A549 (cell line): ENCODE measurements around the gene GNPAT. TPM values are rescaled to one million over a fixed set of nuclear protein-coding genes. Genes with fewer than 3 reads are reported as not detected.

Experiments
- ATAC-seq, 2 experiments: fragments of 200-7000 bp in 1 of 2; fragments of >200 bp in 1 of 2; cut with Nextera tagmentation in 1 of 2; cut with Tn5 transposase in 1 of 2; 3 replicates each; pipeline versions ENCODE4 v1.8.0 to v1.9.1; 2018 to 2020; ENCODE audit warnings: mild to moderate bottlenecking in 1 of 2, moderate library complexity in 1 of 2
- CTCF ChIA-PET: fragments of 300-600 bp; sonication (Branson Sonifier 250); formaldehyde crosslinking; extraction: SDS; loops from one replicate; lab custom pipeline; 2021; ENCODE audit warnings: antibody characterized with exemption, inconsistent platforms; lab: Yijun Ruan, JAX
- POLR2A ChIA-PET: fragments of 350-600 bp; formaldehyde crosslinking; extraction: SDS; loops from one replicate; lab custom pipeline; 2021; ENCODE audit warnings: antibody characterized with exemption, inconsistent platforms; lab: Yijun Ruan, JAX
- DNase-seq, 2 experiments: peaks; one replicate each; pipeline versions ENCODE4 v3.0.0 to v3.0.0-alpha.2; 2011 to 2016; ENCODE audit warnings: low read depth in 1 of 2, low spot score in 1 of 2
- FAIRE-seq: peaks from 2 replicates; lab custom pipeline; 2011; peaks lifted over from hg19 to GRCh38; lab: Jason Lieb, UNC
- H3K27ac ChIP-seq, 2 experiments: fragments of >200 bp; sonication (Bioruptor Twin); formaldehyde crosslinking; 3 replicates each; pipeline ENCODE4 v1.5.1; 2016 to 2017
- H3K4me1 ChIP-seq: fragments of >200 bp; sonication (Bioruptor Twin); formaldehyde crosslinking; 3 replicates; pipeline ENCODE4 v1.6.1; 2016
- H3K4me2 ChIP-seq: fragments of >200 bp; sonication (Bioruptor Twin); formaldehyde crosslinking; 3 replicates; pipeline ENCODE4 v1.6.1; 2016
- H3K4me3 ChIP-seq: fragments of >200 bp; sonication (Bioruptor Twin); formaldehyde crosslinking; 3 replicates; pipeline ENCODE4 v1.5.1; 2016
- H3K9me3 ChIP-seq: fragments of >200 bp; sonication (Bioruptor Twin); formaldehyde crosslinking; 3 replicates; pipeline ENCODE4 v1.6.1; 2016
- ATOH8 ChIP-seq: fragments of 250-450 bp; sonication (Bioruptor Pico); IDR thresholded peaks from 2 replicates; pipeline ENCODE4 v1.5.0; 2020; ENCODE audit warnings: low read depth, mild to moderate bottlenecking, moderate library complexity
- BHLHE40 ChIP-seq: IDR thresholded peaks from 2 replicates; pipeline ENCODE4 v1.6.1; 2012; ENCODE audit warnings: low read depth, low read length, inconsistent platforms
- CBX2 ChIP-seq: fragments of 200-600 bp; sonication (generic); IDR thresholded peaks from 2 replicates; pipeline ENCODE4 v1.6.1; 2016; ENCODE audit warnings: low read depth, mild to moderate bottlenecking, borderline replicate concordance
- EHF ChIP-seq: fragments of 250-450 bp; sonication (Bioruptor Pico); IDR thresholded peaks from 2 replicates; pipeline ENCODE4 v1.5.0; 2020; ENCODE audit warnings: mild to moderate bottlenecking
- EHMT2 ChIP-seq: fragments of 200-600 bp; sonication (generic); IDR thresholded peaks from 2 replicates; pipeline ENCODE4 v1.6.1; 2016; ENCODE audit warnings: antibody characterized with exemption, low read depth, mild to moderate bottlenecking, moderate library complexity
- FOSL2 ChIP-seq, 2 experiments: fragments of 450-650 bp in 1 of 2; fragments of >200 bp in 1 of 2; sonication (Bioruptor Twin) in 1 of 2; formaldehyde crosslinking; IDR thresholded peaks; 2 replicates each; pipeline versions ENCODE4 v1.5.0 to v1.6.1; 2016 to 2020; ENCODE audit warnings: mild to moderate bottlenecking in 1 of 2, moderate library complexity in 1 of 2
- GATA3 ChIP-seq: IDR thresholded peaks from 2 replicates; pipeline ENCODE4 v1.6.1; 2012; ENCODE audit warnings: borderline replicate concordance
- HDAC2 ChIP-seq: fragments of 200-600 bp; sonication (generic); IDR thresholded peaks from 2 replicates; pipeline ENCODE4 v1.6.1; 2016
- HEYL ChIP-seq: fragments of 250-450 bp; sonication (Bioruptor Pico); IDR thresholded peaks from 2 replicates; pipeline ENCODE4 v1.8.0; 2021; ENCODE audit warnings: mild to moderate bottlenecking, moderate library complexity
- HMGXB4 ChIP-seq: fragments of 250-450 bp; sonication (Bioruptor Pico); IDR thresholded peaks from 2 replicates; pipeline ENCODE4 v1.5.0; 2021; ENCODE audit warnings: mild to moderate bottlenecking, moderate library complexity, borderline replicate concordance
- JUN ChIP-seq, 2 experiments: fragments of >200 bp; sonication (Bioruptor Twin); formaldehyde crosslinking; IDR thresholded peaks; 2 replicates in 1 of 2; 3 replicates in 1 of 2; pipeline ENCODE4 v1.6.1; 2016 to 2017
- KDM1A ChIP-seq: fragments of 200-600 bp; sonication (generic); IDR thresholded peaks from 2 replicates; pipeline ENCODE4 v1.6.1; 2016; ENCODE audit warnings: low read depth, mild to moderate bottlenecking
- MYC ChIP-seq: IDR thresholded peaks from 2 replicates; pipeline ENCODE4 v1.6.1; 2012; ENCODE audit warnings: mild to moderate bottlenecking, inconsistent platforms, low read length, improper control_type of control experiment, borderline replicate concordance
- PHF8 ChIP-seq: fragments of 200-600 bp; sonication (generic); IDR thresholded peaks from 2 replicates; pipeline ENCODE4 v1.6.1; 2016; ENCODE audit warnings: low read depth, mild to moderate bottlenecking, antibody characterized with exemption, moderate library complexity, borderline replicate concordance
- RAD21 ChIP-seq, 2 experiments: fragments of >200 bp in 1 of 2; sonication (Bioruptor Twin) in 1 of 2; formaldehyde crosslinking in 1 of 2; IDR thresholded peaks in 1 of 2; conservative IDR thresholded peaks in 1 of 2; 2 replicates in 1 of 2; 3 replicates in 1 of 2; pipeline ENCODE4 v1.6.1; 2012 to 2018; ENCODE audit warnings: inconsistent platforms in 1 of 2
- RFX5 ChIP-seq: fragments of 450-650 bp; IDR thresholded peaks from 2 replicates; pipeline ENCODE4 v1.7.1; 2014; ENCODE audit warnings: antibody characterized with exemption, mild to moderate bottlenecking, moderate library complexity
- RNF2 ChIP-seq: fragments of 200-600 bp; sonication (generic); IDR thresholded peaks from 2 replicates; pipeline ENCODE4 v1.6.1; 2016; ENCODE audit warnings: low read depth, mild to moderate bottlenecking, antibody characterized with exemption, moderate library complexity, borderline replicate concordance
- TFCP2L1 ChIP-seq: fragments of 250-450 bp; sonication (Bioruptor Pico); IDR thresholded peaks from 2 replicates; pipeline ENCODE4 v1.5.0; 2021; ENCODE audit warnings: mild to moderate bottlenecking
- ZFP36 ChIP-seq: fragments of 450-650 bp; IDR thresholded peaks from 2 replicates; pipeline ENCODE4 v1.6.1; 2014; ENCODE audit warnings: borderline replicate concordance; ENCODE audit not compliant: partially characterized antibody
- ZNF302 ChIP-seq: fragments of 250-450 bp; sonication (Bioruptor Pico); IDR thresholded peaks from 2 replicates; pipeline ENCODE4 v1.9.0; 2021; ENCODE audit warnings: inconsistent platforms, mild to moderate bottlenecking, moderate library complexity
- WGBS: methylation state at CpG from one replicate; pipeline ENCODE4 v1.1.6; 2017; ENCODE audit errors: missing lambda C conversion rate; 5-methylcytosine and 5-hydroxymethylcytosine counted together
- polyA plus RNA-seq, 4 experiments: library from polyadenylated mRNA; depleted of rRNA in 3 of 4; stranded (reverse); fragments of >200 nt; fragmentation: RNase III in 1 of 4; extraction: RNeasy Plus Mini Kit Qiagen cat#74134 plus additional on column Dnase treatment in 1 of 4; gene quantifications; 2 replicates in 3 of 4; 3 replicates in 1 of 4; pipeline ENCODE4 v1.2.3, GENCODE V29; 2011 to 2017
- TF ChIP-seq, protein P1 (sequence below): fragments of 200-600 bp; sonication (generic); IDR thresholded peaks from 2 replicates; pipeline ENCODE4 v1.6.1; 2016; ENCODE audit warnings: antibody characterized with exemption, mild to moderate bottlenecking, moderate library complexity

Gene GNPAT
- polyA plus RNA-seq, 2 of the 4 experiments (the other 2 are of a cell fraction) = 44.1 to 62.7 TPM

DNA sequence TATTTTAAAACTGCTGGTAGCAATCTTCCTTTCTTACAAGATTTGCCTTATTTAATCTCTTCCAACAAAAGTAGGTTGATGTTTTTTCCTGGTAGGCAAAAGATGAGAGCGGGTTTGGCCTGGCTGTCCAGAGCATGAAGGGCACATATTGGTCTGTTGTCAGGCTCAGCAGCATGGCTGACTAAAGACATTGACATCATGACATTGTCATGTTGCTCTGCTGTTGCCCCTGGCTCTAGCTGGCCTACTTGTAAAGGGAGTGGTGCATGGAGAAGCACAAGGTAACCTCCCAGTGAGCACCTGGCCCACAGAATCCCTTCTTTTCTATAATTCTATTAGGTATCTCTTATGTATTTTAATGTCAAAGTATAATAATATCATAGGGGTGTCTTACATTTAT is 23.6 kb downstream of the GNPAT start:
- no peak for FAIRE-seq
- POLR2A ChIA-PET = no interaction called here
- no peak for TF ChIP-seq RAD21 (conservative IDR thresholded peaks at IDR 0.05 in 1 of 2, IDR thresholded peaks at IDR 0.05 in 1 of 2)
- TF ChIP-seq, protein P1, sequence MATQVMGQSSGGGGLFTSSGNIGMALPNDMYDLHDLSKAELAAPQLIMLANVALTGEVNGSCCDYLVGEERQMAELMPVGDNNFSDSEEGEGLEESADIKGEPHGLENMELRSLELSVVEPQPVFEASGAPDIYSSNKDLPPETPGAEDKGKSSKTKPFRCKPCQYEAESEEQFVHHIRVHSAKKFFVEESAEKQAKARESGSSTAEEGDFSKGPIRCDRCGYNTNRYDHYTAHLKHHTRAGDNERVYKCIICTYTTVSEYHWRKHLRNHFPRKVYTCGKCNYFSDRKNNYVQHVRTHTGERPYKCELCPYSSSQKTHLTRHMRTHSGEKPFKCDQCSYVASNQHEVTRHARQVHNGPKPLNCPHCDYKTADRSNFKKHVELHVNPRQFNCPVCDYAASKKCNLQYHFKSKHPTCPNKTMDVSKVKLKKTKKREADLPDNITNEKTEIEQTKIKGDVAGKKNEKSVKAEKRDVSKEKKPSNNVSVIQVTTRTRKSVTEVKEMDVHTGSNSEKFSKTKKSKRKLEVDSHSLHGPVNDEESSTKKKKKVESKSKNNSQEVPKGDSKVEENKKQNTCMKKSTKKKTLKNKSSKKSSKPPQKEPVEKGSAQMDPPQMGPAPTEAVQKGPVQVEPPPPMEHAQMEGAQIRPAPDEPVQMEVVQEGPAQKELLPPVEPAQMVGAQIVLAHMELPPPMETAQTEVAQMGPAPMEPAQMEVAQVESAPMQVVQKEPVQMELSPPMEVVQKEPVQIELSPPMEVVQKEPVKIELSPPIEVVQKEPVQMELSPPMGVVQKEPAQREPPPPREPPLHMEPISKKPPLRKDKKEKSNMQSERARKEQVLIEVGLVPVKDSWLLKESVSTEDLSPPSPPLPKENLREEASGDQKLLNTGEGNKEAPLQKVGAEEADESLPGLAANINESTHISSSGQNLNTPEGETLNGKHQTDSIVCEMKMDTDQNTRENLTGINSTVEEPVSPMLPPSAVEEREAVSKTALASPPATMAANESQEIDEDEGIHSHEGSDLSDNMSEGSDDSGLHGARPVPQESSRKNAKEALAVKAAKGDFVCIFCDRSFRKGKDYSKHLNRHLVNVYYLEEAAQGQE = no peak
- no peak for TF ChIP-seq HDAC2
- TF ChIP-seq GATA3 = no peak
- no peak for TF ChIP-seq ZFP36
- no peak for TF ChIP-seq ZNF302 (CRISPR knock-in tag)
- TF ChIP-seq JUN (IDR thresholded peaks at IDR 0.05) = no peak
- TF ChIP-seq BHLHE40 = no peak
- TF ChIP-seq EHF (CRISPR knock-in tag) = no peak
- TF ChIP-seq CBX2 = no peak
- TF ChIP-seq FOSL2 (IDR thresholded peaks at IDR 0.05) = no peak
- no peak for TF ChIP-seq FOSL2 (CRISPR knock-in tag; IDR thresholded peaks at IDR 0.05)
- TF ChIP-seq TFCP2L1 (CRISPR knock-in tag) = no peak
- no peak for TF ChIP-seq RFX5
- no peak for TF ChIP-seq RNF2
- TF ChIP-seq KDM1A = no peak
- TF ChIP-seq HMGXB4 (CRISPR knock-in tag) = no peak
- no peak for TF ChIP-seq EHMT2
- no peak for TF ChIP-seq HEYL (CRISPR knock-in tag)
- no peak for TF ChIP-seq ATOH8
- TF ChIP-seq, all 56 proteins: peak for 0

GRCh38 chr1:231265379-231265778 is 24.4 kb downstream of the GNPAT start:
- ATAC-seq (no peak), DNase-seq (no peak), FAIRE-seq (no peak)
- no peaks in the 10 kb centered on the region for H3K4me1 ChIP-seq
- TF ChIP-seq MYC = no peak
- TF ChIP-seq PHF8 = no peak
- WGBS = 96% methylated on average over 3 of the region's 3 CpGs
- no peak overlapping the region for H3K4me3 ChIP-seq
- ChIA-PET CTCF (interaction anchor here (0.5 to 0.6 kb wide), 2 partner anchors 56 to 92 kb away, joined by 3 read pairs; no protein-coding TSS in a partner anchor), POLR2A (no interaction called here)
- H3K4me2 ChIP-seq = no peak overlapping the region
- H3K9me3 ChIP-seq = peaks cover 32% of the 10 kb centered on the region
- H3K27ac ChIP-seq = no peak overlapping the region

More for the DNA sequence above, 23.6 kb downstream of the GNPAT start:
- Histone ChIP-seq H3K27ac (no peak overlapping the region), H3K9me3 (peaks cover 40% of the 10 kb centered on the region), H3K4me1 (no peaks in the 10 kb centered on the region), H3K4me2 (no peak overlapping the region), H3K4me3 (no peak overlapping the region)
- WGBS = 91% methylated on average over 1 of the region's 1 CpG
- CTCF ChIA-PET = interaction anchor here (0.5 to 0.6 kb wide), 2 partner anchors 57 to 91 kb away, joined by 3 read pairs; no protein-coding TSS in a partner anchor
- ATAC-seq (no peak), DNase-seq (no peak)
